ENCODE measurements around the gene LDLRAD4.

Gene LDLRAD4

GRCh38 chr18:13503836-13504235 lies 285.3 kb downstream of the LDLRAD4 start:
- no peak for DNase-seq (ENCODE audit: low read depth, low spot score)

GRCh38 chr18:13505780-13506345 lies 287.3 kb downstream of the LDLRAD4 start:
- DNase-seq (ENCODE audit: low read depth, low spot score) = no peak

- DNase-seq (ENCODE audit: low read depth, low spot score) = no peak
Observed at GRCh38 chr18:13510594-13510993, 292.0 kb downstream of the LDLRAD4 start.

DNA sequence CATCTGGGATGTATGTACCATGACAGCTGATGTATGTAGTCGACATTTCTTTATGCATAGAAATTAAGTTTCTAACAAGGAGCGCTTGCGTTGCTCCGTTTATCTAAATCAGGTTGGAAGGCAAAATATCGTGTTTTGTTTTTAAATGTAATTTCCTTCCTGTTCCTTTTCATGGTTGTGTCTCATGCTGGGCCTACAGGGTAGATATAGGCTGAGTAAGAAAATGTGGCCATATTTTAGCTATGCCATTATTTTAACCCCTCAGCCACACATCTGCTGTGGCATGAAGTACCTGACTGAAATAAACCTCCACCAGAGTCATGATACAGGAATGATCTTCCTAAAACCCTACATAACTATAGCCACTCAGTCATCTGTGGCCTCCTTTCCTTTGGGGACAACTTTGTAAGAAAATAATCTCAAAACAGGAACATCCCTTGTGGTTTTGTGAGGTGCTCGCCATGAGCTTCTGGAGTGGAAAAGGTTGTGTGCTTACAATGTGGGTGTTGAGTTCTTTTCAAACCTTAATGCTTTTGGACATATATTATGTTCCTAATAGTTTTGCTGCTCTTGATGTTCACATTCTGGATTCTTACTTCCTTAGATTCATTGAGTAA lies 293.5 kb downstream of the LDLRAD4 start:
- DNase-seq (ENCODE audit: low read depth, low spot score) = no peak

DNA sequence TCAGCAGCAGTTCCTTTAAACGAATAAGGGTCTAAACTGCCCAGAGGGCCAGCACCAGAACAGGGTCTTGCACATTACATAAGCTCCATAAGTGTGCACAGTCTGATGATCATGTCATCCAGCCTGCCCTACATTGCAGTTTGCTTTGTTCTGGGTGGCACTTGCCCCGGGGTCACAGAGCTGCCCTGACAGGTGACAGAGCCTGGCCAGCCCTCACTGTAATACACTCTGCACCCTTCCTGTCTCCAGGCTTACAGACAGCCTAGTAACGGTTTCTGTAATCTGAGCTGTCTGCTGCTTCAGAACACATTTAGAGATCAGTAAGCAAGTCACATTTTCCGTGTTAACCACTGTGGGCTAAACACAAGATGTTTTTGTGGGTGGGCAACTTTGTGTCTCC lies 294.5 kb downstream of the LDLRAD4 start:
- DNase-seq (ENCODE audit: low read depth, low spot score) = no peak

- no peak for DNase-seq (ENCODE audit: low read depth, low spot score)
Observed at GRCh38 chr18:13513481-13513880, 294.9 kb downstream of the LDLRAD4 start.

DNA sequence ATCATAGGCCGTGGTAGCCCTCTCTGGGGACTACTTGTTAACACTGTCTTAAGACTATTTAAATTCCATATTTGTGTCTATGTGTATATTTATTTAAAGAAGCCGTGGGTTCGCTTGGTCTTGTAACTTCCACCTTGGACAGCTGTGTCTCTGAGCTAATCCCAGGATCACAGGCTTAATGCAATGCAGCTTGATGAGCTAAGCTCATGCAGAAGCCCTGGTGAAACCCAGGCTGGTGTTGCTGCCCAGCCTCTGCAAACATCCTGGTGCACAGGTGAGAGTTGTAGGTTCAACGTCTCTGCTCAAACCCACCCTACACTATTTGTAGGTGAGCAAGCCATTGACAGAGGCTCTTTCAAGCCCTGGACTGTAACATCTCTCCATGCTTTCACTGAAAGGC lies 296.0 kb downstream of the LDLRAD4 start:
- no peak for DNase-seq (ENCODE audit: low read depth, low spot score)

- no peak for DNase-seq (ENCODE audit: low read depth, low spot score)
Observed at GRCh38 chr18:13516855-13517254, 298.3 kb downstream of the LDLRAD4 start.

- no peak for DNase-seq (ENCODE audit: low read depth, low spot score)
Observed at GRCh38 chr18:13517369-13517768, 298.8 kb downstream of the LDLRAD4 start.

DNA sequence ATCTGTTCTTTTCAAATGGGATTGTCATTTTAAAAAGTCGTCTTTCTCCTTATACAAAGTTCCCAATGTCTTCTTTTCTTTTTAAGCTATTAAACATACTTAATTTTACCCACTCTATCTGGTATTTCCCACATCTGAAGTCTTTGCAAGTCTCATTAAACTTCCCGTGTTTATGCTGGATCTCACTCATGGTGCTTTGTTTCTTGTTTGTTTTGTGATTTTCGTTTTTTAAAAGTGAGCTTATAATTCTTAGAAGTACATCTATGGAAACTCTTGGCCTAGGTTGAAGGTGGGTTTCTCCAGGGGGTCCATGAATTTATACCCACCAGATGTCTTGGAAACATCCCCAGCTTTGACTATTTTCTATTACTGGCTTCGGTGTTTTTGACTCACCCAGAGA lies 299.8 kb downstream of the LDLRAD4 start:
- DNase-seq (ENCODE audit: low read depth, low spot score) = no peak

- DNase-seq (ENCODE audit: low read depth, low spot score) = no peak
Observed at GRCh38 chr18:13520306-13520705, 301.7 kb downstream of the LDLRAD4 start.

GRCh38 chr18:13520741-13521140 lies 302.2 kb downstream of the LDLRAD4 start:
- no peak for DNase-seq (ENCODE audit: low read depth, low spot score)

DNA sequence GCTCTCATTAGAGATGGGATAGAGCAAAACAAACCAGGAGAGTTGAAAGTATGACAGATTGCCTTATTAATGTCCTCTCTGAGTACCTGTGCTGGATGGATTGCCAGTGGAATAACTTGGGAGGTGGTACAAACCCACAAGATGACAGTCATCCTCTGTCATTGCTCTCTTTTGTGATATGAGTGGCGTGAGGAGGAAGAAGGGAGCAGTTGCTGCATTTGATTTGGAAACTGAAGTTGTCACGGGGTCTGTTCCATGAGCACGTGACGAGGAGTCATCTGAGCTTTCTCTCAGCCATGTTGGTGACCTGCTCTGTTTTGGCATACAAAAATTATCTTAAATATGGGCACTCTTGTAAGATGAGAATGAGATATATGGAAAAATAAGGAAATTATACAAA lies 302.9 kb downstream of the LDLRAD4 start:
- no peak for DNase-seq (ENCODE audit: low read depth, low spot score)

- no peak for DNase-seq (ENCODE audit: low read depth, low spot score)
Observed at GRCh38 chr18:13522256-13522655, 303.7 kb downstream of the LDLRAD4 start.

DNA sequence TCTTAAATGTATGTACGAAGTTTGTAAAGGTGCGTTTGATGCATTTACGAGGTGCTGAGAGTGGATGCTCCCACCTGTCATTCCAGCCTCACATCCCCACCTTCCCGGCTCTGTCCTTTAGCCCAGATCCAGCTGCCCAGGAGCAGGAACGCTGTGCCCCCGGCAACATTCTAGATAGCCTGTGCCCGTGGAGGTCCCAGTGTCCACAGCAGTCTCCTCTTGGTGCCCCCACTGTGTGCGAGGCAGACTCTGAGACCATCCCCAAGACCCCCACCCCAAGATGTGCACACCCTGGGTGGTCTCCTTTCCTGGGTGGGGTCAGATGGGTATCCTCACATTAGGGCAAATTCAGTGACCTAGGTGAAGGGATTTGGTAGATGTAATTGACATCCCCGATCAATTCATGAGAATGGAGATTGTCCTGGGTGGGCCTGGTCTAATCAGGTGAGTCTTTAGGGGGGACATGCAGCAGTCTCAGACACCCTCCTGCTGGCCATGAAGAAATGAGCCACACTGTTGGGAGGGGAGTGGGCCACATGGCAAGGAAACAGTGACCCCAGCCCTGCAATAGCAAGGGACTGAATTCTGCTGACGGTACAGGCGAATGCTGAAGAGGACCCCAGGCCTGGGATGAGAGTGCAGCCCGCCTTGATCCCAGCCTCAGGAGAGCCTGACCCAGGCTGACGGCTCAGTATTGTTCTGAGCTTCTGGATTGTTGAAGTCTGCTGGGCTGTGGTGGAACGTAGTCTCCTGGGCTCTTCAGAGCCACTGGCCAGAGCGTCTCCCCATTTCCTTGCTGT lies 304.5 kb downstream of the LDLRAD4 start:
- no peak for DNase-seq (ENCODE audit: low read depth, low spot score)

- no peak for DNase-seq (ENCODE audit: low read depth, low spot score)
Observed at GRCh38 chr18:13524054-13524453, 305.5 kb downstream of the LDLRAD4 start.

DNA sequence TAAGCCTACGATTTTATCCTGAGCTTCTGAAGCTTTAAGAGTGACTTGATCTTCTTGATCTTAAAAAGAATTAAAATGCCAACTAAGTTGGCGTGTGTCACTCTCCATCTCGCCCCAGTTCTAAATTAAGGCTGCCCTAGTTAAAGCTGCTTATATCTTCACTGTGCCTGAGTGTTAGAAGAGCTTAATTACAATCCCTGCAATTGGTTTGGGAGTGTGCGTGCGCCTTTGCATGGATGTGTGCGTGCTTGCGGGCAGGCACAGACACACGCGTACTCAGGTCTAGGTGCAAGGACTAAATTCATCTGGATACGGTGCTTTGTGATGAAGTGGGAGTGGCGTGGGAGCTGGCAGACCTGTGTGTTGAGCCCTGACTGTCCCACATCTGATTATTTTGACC lies 306.3 kb downstream of the LDLRAD4 start:
- DNase-seq (ENCODE audit: low read depth, low spot score) = no peak

- DNase-seq (ENCODE audit: low read depth, low spot score) = no peak
Observed at GRCh38 chr18:13525381-13526029, 306.9 kb downstream of the LDLRAD4 start.

DNA sequence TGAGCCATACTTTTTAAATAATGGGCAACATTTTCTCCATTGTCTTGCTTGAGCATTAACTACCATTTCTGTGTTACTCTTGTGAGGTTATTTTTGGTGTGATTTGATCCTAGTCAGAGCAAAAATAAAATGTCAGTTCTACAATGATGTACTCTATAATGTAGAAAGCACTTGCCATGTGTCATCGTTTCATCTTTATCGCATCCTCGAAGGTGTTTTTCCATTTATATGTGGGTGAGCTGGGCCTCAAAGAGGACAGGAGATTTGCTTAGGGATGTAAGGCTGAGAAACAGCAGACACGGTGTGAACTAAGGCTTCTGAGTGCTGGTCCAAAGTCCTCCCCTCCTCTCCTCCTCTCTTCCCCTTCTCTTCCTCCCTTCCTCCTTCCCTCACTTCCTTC lies 308.0 kb downstream of the LDLRAD4 start:
- DNase-seq (ENCODE audit: low read depth, low spot score) = no peak

- no peak for DNase-seq (ENCODE audit: low read depth, low spot score)
Observed at GRCh38 chr18:13527256-13527655, 308.7 kb downstream of the LDLRAD4 start.

GRCh38 chr18:13527730-13528129 lies 309.2 kb downstream of the LDLRAD4 start:
- DNase-seq (ENCODE audit: low read depth, low spot score) = no peak

- DNase-seq (ENCODE audit: low read depth, low spot score) = no peak
Observed at GRCh38 chr18:13528739-13529392, 310.3 kb downstream of the LDLRAD4 start.
